NK-92 treated with Interleukin-12 subunit alpha and Interleukin-12 subunit beta, amount 100 ng/mL, for 24 hours (cell line): Measurements from ENCODE around the gene NAALADL1.

Experiments
- DNase-seq: peaks from one replicate; lab custom pipeline; 2025; lab: John Stamatoyannopoulos, UW

Gene NAALADL1, protein sequence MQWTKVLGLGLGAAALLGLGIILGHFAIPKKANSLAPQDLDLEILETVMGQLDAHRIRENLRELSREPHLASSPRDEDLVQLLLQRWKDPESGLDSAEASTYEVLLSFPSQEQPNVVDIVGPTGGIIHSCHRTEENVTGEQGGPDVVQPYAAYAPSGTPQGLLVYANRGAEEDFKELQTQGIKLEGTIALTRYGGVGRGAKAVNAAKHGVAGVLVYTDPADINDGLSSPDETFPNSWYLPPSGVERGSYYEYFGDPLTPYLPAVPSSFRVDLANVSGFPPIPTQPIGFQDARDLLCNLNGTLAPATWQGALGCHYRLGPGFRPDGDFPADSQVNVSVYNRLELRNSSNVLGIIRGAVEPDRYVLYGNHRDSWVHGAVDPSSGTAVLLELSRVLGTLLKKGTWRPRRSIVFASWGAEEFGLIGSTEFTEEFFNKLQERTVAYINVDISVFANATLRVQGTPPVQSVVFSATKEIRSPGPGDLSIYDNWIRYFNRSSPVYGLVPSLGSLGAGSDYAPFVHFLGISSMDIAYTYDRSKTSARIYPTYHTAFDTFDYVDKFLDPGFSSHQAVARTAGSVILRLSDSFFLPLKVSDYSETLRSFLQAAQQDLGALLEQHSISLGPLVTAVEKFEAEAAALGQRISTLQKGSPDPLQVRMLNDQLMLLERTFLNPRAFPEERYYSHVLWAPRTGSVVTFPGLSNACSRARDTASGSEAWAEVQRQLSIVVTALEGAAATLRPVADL

DNA sequence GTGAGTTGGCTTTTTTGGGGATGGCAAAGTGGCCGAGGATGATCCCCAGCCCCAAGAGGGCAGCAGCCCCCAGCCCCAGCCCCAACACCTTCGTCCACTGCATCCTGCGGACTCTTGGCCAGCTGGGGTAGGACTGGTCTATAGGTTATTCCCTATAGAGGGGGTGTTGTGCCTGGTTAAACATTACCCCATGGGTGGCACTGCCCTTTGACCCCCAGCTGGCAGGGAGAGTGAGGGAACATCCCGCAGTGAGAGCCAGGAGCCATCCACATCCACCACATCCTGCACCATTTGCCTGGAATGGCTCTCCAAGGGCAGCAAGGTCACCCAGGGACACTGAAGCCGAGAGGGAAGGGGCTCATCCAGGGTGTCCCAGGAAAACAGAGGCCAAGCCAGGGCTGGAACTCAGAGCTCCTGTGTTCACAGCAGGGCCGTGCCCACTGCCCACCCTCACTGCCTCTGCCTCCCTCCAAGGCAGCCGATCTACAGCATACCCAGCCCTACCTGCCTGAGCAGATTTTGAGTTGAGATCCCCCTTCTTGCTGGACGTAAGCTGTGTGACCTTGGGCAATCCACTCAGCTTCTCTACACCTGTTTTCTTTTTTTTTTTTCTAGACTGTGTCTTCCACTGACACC, at the start of gene NAALADL1:
Gene NAALADL1, minus strand, starts transcription at position 135 of the 636 bp plus-strand sequence. Its CDS starts 32 bp downstream, at position 103.
- DNase-seq: no peak

DNA sequence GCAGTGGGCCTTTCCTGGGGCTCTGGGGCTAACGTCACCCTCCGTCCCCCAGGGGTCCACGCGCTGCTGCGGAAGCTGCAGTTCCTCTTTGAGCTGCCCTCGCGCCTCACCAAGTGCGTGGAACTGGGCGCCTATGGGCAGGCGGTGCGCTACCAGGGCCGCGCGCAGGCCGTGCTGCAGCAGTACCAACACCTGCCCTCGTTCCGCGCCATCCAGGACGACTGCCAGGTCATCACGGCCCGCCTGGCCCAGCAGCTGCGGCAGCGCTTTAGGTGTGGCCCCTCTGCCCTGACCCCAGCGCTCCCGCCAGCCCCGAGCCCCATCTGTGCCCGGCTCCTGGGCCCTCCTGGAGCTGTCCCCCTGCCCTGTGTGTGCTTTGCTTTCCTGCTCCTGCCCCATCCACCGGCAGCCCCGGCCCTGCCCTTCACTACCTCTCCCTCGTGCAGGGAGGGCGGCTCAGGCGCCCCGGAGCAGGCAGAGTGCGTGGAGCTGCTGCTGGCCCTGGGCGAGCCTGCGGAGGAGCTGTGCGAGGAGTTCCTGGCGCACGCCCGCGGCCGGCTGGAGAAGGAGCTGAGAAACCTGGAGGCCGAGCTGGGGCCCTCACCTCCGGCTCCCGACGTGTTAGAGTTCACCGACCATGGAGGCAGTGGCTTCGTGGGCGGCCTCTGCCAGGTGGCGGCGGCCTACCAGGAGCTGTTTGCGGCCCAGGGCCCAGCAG, 49.6 kb upstream of the NAALADL1 start:
- no peak for DNase-seq

DNA sequence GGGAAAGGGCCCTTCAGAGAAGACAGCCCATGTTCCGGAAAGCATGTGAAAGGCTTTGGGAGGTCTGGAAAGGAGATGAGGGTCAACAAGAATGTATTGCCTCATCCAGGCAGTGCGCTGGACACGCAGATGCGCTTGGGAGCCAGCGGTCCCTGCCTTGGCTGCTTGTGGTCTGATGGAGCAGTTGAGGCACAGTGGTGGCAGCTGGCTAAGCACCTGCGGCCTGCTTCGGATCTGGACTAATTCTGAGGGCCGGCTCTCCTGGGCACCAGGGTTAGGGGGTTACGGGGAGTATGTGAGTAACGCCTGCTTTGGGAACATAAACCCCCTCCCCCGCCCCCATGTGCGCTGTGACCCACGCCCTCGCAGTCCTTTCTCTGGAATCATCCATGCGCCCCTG, 48.7 kb upstream of the NAALADL1 start:
- no peak for DNase-seq

DNA sequence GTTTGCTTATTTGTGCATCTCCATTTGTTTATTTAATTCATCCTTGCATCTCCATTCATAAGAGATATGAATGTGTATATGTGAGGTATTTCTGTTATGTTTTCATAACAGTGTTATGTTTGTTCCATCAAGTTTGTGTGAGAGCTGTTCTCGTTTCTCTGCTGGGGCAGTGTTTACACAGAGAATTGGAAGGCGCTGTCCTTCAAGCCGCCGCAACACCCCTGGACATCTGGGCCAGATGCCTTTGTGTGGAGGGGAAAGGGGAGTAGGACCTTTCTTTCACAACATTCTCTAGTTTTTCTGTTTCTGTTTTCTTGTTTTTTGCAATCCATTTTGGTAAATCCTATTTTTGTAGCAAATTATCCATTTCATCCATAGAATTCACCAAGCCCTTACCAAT, 46.3 kb upstream of the NAALADL1 start:
- DNase-seq: no peak

DNA sequence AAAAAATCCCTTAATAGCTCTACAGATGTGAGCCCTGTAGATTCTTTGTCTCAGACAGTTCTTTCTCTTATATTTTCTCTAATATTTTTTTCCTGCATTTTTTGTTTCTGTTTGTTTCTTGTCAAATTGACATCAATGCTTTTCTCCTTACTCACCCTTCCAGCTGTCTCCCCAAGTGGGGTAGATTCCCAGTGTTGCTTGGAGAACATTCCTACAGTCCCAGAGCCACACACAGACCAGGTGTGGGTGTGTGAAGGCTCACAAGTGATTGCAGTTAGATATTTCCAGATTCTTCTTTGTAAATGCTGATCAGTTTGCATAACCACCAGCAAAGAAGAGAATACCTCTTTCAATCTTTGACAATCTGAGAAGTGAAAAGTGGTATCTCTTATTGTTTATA, 45.1 kb upstream of the NAALADL1 start:
- DNase-seq: no peak

DNA sequence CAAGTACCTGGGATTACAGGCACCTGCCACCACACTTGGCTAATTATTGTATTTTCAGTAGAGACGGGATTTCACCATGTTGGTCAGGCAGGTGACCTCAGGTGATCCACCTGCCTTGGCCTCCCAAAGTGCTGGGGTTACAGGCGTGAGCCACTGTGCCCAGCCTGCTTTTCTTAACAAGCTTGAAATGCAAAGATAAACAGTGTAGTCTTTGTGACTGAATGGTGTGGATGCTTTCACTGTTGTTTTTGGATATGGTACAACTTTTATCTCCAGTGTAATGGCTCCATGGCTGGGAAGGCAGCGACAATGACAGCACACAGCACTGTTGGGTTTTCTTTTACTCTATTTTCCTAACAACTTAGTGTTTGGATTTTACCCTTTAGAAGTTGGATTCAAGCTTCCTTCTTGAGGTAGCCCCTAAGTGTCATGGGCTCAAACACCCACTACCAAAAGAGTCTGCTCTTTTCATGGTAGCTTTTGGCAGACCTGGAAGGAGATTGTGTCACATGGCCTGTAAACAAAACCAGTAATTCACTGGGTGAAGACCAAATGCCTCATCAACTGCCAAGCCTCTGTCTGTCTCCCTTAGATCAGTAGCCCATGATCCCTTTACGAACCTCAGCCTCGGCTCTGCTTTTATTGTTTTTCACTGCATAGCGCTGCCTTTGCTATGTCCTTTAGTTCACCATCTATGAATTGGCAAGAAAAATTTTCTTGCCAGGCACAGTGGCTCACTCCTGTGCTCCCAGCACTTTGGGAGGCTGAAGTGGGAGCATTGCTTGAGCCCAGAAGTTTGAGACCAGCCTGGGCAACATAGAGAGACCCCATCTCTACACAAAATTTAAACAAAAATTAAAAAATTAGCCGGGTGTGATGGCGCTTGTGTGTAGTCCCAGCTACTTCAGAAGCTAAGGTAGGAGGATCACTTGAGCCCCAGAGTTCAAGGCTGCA, 44.1 kb upstream of the NAALADL1 start:
- no peak for DNase-seq

DNA sequence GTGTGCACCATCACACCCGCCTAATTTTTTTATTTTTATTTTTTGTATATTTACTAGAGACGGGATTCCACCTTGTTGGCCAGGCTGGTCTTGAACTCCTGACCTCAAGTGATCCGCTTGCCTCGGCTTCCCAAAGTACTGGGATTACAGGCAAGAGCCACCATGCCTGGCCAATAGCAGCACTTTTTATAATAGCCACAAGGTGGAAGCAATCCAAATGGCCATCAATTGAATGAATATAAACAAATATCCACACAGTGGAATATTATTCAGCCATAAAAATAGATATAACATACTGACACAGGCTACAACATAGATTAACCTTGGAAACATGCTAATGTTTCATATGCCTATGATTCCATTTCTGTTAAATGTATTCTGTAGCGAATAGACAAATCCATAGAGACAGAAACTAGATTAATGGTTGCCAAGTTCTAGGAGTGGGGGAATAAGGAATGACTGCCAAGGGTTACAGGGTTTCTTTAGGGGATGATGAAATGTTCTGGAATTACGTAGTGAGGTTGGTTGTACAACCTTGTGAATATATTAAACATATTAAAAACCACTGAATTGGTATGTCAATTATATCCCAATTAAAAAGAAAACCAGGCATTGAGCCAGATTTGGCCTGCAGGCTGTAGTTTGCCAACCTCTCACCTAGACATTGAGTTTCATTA, 42.5 kb upstream of the NAALADL1 start:
- DNase-seq: no peak

DNA sequence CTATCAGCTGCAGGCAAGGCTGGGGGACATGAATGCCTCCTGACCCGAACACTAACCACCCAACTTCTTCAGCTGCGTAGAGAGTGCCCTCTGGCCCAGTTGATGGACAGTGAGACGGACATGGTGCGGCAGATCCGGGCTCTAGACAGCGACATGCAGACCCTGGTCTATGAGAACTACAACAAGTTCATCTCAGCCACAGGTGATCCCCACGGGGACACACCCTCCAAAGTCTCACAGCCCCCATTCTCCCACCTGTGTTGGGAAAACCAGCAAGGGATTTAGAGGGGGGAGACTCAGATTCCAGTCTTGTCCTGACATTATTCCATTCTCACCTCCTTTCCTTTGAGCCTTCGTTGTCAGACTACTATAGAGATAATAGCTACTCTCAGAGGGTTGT, 38.6 kb upstream of the NAALADL1 start:
- DNase-seq: no peak

DNA sequence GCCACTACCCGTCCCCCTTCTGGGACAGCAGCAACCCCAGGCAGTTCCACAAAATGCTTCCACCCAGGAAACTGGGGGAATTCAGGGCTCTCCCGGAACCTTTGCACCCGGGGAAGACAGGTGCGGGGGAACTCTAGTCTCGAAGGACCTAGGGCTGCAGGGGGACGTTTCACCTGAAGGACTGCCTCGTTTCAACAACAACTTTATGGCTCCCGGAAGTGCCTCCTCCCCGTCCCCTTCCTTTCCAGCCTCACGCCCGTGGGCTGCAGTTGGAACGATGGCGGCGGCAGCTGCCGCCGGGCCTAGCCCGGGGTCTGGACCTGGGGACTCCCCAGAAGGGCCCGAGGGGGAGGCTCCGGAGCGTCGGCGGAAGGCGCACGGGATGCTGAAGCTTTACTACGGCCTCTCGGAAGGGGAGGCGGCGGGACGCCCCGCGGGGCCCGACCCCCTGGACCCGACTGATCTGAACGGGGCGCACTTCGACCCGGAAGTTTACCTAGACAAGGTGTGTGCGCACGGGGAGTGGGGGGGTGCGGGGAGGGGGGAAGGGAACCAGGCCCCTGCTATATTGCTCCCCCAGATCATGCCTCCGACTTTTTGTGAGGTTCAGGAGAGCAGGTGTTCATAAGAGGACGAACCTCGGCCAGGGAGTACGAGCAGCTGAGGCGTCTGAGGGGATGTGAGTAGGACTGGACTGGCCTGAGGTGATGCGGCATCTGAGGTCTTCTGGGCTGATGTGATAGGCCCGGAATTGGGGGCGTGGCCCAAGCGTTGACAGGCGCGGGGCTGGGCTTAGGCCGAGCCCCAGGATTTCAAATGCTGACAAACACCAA, 37.8 kb upstream of the NAALADL1 start, which contains the start of gene VPS51:
Gene VPS51, plus strand, starts transcription at position 241 of the 833 bp plus-strand sequence. Its CDS starts 37 bp downstream, at position 278.
- peak; percentile 81 for DNase-seq

DNA sequence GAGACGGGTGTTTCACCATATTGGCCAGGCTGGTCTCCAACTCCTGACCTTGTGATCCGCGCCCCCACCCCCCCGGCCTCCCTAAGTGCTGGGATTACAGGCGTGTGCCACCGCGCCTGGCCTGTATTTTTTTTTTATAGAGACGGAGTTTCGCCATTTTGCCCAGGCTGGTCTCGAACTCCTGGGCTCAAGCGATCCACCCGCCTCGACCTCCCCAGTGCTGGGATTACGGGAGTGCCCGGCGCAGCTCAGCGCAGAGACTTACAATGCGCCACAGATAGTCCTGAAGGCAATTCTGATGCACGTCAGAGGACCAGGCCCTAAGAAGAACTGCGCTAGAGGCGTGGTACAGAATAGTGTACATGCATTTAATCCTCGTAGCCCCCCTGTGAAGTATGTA, 37.1 kb upstream of the NAALADL1 start:
- no peak for DNase-seq

DNA sequence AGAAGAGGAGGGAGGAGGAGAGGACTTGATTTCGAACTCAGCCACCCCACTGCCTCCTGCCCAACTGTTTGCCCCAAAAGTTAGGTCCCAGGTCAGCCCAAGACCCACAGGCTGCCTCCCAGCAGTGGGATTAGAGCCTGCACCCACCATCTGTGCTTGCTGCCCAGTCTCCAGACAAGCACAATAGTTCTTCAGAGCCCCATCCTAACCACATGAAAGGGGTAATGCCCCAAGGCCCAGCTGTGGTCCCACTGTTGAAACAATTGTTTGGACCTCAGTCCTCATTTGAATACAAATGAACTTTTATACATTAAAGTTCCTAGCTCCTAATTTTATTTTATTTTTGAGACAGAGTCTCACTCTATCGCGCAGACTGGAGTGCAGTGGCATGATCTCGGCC, 32.3 kb upstream of the NAALADL1 start:
- DNase-seq: no peak

DNA sequence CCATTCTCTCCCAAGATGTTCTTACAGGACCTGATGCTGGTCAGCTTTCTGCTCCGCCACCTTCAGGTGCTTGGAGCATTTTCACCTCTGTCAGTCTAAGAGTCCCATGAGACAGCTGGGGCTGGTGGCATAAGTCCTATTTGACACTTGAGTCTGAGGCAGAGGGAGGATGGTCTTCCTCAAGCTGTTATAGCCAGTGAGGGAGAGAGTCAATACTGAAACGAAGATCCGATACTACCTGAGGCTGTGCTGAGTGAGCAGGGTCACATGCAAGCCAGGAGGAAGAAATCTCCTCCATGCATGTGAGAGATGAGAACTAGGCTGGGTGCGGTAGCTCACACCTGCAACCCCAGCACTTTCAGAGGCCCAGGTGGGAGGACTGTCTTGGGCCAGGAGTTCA, 31.3 kb upstream of the NAALADL1 start:
- DNase-seq: no peak

DNA sequence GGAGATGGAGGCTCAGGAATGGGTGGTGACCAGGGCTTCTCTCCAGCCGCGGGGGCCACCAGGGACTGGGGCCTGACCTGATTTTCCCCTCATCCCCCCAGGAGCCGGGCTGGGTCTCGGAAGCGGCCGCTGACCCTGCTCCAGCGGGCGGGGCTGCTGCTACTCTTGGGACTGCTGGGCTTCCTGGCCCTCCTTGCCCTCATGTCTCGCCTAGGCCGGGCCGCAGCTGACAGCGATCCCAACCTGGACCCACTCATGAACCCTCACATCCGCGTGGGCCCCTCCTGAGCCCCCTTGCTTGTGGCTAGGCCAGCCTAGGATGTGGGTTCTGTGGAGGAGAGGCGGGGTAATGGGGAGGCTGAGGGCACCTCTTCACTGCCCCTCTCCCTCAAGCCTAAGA, 29.5 kb upstream of the NAALADL1 start:
- no peak for DNase-seq

DNA sequence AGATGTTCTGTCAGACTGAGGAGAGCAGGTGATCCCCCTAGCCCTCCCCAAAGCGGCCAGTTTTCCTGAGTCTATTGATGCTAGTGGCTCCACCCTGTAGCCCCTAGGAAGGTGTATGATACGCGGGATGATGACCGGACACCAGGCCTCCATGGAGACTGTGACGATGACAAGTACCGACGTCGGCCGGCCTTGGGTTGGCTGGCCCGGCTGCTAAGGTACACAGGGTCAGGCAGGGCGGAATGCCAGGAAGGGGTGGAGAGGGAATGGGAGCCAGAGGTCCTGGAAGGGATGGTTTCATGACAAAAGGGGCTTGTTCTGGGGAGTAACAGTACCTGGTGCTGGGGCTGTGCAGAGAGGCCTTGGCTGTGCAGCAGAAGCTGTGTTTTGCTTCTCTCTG, 28.9 kb upstream of the NAALADL1 start:
- DNase-seq: no peak

DNA sequence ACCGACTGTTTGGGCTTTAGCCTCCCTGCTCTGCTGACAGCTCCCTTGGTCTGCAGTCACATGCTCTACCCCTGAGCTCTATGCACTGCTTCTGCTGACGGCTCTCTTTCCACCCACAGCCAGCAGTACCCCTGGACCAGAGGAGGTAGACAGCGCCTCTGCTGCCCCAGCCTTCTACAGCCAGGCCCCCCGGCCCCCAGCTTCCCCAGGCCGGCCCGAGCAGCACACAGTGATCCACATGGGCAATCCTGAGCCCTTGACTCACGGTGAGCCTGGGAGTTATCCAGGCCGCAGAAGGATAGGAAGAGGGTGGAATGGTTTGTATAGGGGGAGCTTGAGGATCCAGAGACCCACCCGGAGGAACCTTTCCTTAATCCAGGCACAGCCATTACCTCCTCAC, 28.5 kb upstream of the NAALADL1 start:
- DNase-seq: no peak

DNA sequence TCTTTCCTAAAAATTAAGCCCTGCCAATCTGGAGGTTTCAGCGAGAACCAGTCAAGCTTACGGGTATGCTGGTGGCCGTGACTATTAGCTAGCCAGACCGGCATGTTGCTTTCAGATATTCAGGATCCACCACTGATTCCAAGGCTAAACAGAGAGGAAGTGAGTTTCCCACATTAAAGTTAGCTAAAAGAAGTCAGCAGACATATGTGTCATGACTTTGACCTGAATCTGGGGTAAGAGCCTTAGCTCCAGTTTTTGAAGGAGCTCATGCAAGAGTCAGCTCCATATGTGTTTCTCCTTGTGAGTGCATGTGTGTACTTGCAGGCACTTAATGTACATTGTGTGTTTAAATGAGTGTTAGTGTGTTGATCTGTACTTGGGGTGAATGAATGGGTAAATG, 27.1 kb upstream of the NAALADL1 start:
- DNase-seq: no peak

DNA sequence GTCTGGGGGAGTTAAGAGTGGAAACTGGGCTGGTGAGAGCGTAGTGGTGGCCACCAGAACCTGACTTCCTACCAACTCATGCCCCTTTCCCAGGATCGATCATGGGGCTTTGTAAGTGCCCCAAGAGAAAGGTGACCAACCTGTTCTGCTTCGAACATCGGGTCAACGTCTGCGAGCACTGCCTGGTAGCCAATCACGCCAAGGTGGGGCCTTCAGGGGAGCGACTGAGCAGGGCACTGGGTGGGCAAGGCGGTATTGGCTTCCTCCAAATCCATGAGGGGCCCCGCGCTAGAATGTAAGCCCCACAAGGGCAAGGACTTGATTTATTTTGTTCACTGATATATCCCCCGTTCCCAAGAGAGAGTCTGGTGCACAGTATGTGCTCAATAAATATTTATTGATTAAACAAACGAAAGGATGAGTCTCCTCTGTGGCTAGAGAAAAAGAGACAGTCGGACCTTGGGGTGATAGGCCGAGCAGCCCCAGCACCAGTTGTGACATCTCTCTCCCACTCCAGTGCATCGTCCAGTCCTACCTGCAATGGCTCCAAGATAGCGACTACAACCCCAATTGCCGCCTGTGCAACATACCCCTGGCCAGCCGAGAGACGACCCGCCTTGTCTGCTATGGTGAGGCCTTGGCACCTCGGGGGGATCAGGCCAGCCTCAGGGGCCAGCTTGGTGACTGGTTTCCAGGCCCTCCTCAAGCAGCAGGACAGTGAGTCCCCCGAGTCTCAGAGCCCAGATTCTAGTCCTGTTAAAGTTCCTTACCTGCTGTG, 26.4 kb upstream of the NAALADL1 start:
- DNase-seq: no peak

DNA sequence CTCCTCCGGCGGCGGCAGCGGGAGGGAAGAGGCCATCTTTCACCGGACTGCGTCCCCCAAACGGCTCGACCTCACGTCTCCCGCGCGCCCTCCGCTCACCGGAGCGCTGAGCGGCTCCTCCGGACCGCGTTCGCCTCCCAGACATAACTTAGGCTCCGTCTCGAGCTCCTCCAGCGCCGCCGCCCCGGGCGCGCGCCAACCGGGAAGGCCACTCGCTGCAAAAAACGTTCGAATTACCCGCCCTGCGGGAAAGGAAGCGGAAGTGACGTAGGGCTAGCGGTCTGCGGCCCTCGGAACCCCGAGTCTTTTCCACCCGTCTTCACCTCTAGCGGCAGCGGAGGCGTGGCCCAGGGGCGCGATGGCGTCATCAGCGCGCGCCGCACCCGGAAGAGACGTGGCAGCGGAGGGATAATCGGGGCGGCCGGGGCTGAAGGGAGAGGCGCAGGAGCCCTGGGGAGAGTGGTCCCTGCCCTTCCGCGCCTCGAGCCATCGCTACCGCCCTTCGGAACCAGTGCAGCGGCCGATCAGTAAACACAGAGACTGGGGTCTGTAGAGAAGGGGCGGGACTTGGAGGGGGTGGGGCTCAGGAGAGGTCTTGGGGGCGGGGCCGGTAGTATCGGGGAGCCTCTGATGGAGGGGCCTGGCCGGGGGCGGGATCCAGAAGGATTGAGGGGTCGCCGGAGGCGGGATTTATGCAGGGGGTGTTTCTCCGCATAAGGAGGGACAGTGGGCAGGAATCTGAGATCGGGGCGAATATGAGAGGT, 25.7 kb upstream of the NAALADL1 start, which contains the start of the genes CDCA5 and ZFPL1:
Gene CDCA5, minus strand, starts transcription at position 207 of the 764 bp plus-strand sequence. Its CDS starts 62 bp downstream, at position 145.
Gene ZFPL1, plus strand, starts transcription at position 389 of the 764 bp plus-strand sequence. CDS start 477 bp downstream, outside the sequence.
- DNase-seq: peak; percentile 91
